ENCODE results near the gene RAB10. TPM values are rescaled to one million over a fixed set of nuclear protein-coding genes. Genes with fewer than 3 reads are reported as not detected.
"Not testable (repeated sequence)": the region's sequence is repeated elsewhere in the genome, so short reads cannot be mapped to it uniquely, and the experiment has no call there.

The RAB10 gene
- total and polyA plus RNA-seq, 5 donors, result 53.0 to 103 (median 95.2) TPM

GRCh38 chr2:26161926-26162325 is 128.0 kb downstream of the RAB10 start:
- WGBS, result 89% methylated on average over 7 of the region's 7 CpGs
- no peak for DNase-seq
- ATAC-seq, result no peak
- Histone ChIP-seq H3K4me3 (ENCODE audit: low read length) (no peak overlapping the region), H3K4me1 (ENCODE audit: control insufficient read depth, insufficient read depth, low read length) (peaks cover 2% of the 10 kb centered on the region), H3K27me3 (ENCODE audit: control insufficient read depth, insufficient read depth) (no peaks in the 10 kb centered on the region), H3K27ac (ENCODE audit: low read length) (no peak overlapping the region), H3K9me3 (ENCODE audit: control insufficient read depth, low read length) (no peaks in the 10 kb centered on the region)
- intact Hi-C loops (cut with DNase I), result no loop called here

- H3K27me3 ChIP-seq (ENCODE audit: control insufficient read depth, insufficient read depth), result no peaks in the 10 kb centered on the region
- H3K4me1 ChIP-seq (ENCODE audit: control insufficient read depth, insufficient read depth, low read length), result peaks cover 2% of the 10 kb centered on the region
- WGBS, result 93% methylated on average over 10 of the region's 10 CpGs
- intact Hi-C loops (cut with DNase I), result no loop called here
- no peak overlapping the region for H3K27ac ChIP-seq (ENCODE audit: low read length)
- no peak overlapping the region for H3K4me3 ChIP-seq (ENCODE audit: low read length)
- ATAC-seq (no peak), DNase-seq (no peak)
- no peaks in the 10 kb centered on the region for H3K9me3 ChIP-seq (ENCODE audit: control insufficient read depth, low read length)
These were observed 129.1 kb downstream of the RAB10 start for GRCh38 chr2:26162963-26163362.

GRCh38 chr2:26164231-26164630 is 130.3 kb downstream of the RAB10 start:
- Histone ChIP-seq H3K27me3 (ENCODE audit: control insufficient read depth, insufficient read depth) (no peaks in the 10 kb centered on the region), H3K4me1 (ENCODE audit: control insufficient read depth, insufficient read depth, low read length) (peaks cover 2% of the 10 kb centered on the region), H3K4me3 (ENCODE audit: low read length) (no peak overlapping the region), H3K9me3 (ENCODE audit: control insufficient read depth, low read length) (no peaks in the 10 kb centered on the region), H3K27ac (ENCODE audit: low read length) (no peak overlapping the region)
- peak; percentile 60 to 81 for ATAC-seq
- 36% methylated on average over 1 of the region's 1 CpG for WGBS
- no peak for DNase-seq
- intact Hi-C loops (cut with DNase I), result no loop called here

- Histone ChIP-seq H3K27ac (ENCODE audit: low read length) (peak overlapping the region; percentile 80), H3K4me1 (ENCODE audit: control insufficient read depth, insufficient read depth, low read length) (peaks cover 2% of the 10 kb centered on the region), H3K27me3 (ENCODE audit: control insufficient read depth, insufficient read depth) (no peaks in the 10 kb centered on the region), H3K9me3 (ENCODE audit: control insufficient read depth, low read length) (no peaks in the 10 kb centered on the region), H3K4me3 (ENCODE audit: low read length) (no peak overlapping the region)
- intact Hi-C loops (cut with DNase I), result no loop called here
- DNase-seq, result no peak
- WGBS, result 92% methylated on average over 8 of the region's 8 CpGs
- ATAC-seq, result peak in 1 of 2 donors; percentile 23
These were observed 130.8 kb downstream of the RAB10 start for GRCh38 chr2:26164641-26165211.

- intact Hi-C loops (cut with DNase I), result no loop called here
- 92% methylated on average over 4 of the region's 4 CpGs for WGBS
- Histone ChIP-seq H3K4me3 (ENCODE audit: low read length) (no peak overlapping the region), H3K9me3 (ENCODE audit: control insufficient read depth, low read length) (no peaks in the 10 kb centered on the region), H3K27ac (ENCODE audit: low read length) (no peak overlapping the region), H3K27me3 (ENCODE audit: control insufficient read depth, insufficient read depth) (no peaks in the 10 kb centered on the region), H3K4me1 (ENCODE audit: control insufficient read depth, insufficient read depth, low read length) (peaks cover 2% of the 10 kb centered on the region)
- DNase-seq (no peak), ATAC-seq (no peak)
These were observed 131.5 kb downstream of the RAB10 start for GRCh38 chr2:26165403-26165802.

GRCh38 chr2:26166541-26166940 is 132.7 kb downstream of the RAB10 start:
- H3K9me3 ChIP-seq (ENCODE audit: control insufficient read depth, low read length); DNase-seq; H3K27me3 ChIP-seq (ENCODE audit: control insufficient read depth, insufficient read depth); H3K27ac ChIP-seq (ENCODE audit: low read length); H3K4me1 ChIP-seq (ENCODE audit: control insufficient read depth, insufficient read depth, low read length); ATAC-seq; H3K4me3 ChIP-seq (ENCODE audit: low read length); intact Hi-C loops (cut with DNase I): not testable (repeated sequence)
- 93% methylated on average over 6 of the region's 6 CpGs for WGBS

- 90% methylated on average over 4 of the region's 4 CpGs for WGBS
- Histone ChIP-seq H3K27ac (ENCODE audit: low read length) (no peak overlapping the region), H3K9me3 (ENCODE audit: control insufficient read depth, low read length) (no peaks in the 10 kb centered on the region), H3K27me3 (ENCODE audit: control insufficient read depth, insufficient read depth) (no peaks in the 10 kb centered on the region), H3K4me3 (ENCODE audit: low read length) (no peak overlapping the region), H3K4me1 (ENCODE audit: control insufficient read depth, insufficient read depth, low read length) (peaks cover 2% of the 10 kb centered on the region)
- intact Hi-C loops (cut with DNase I), result no loop called here
- DNase-seq (no peak), ATAC-seq (no peak)
These were observed 134.9 kb downstream of the RAB10 start for GRCh38 chr2:26168785-26169184.

GRCh38 chr2:26169226-26169625 is 135.3 kb downstream of the RAB10 start:
- ATAC-seq (no peak), DNase-seq (no peak)
- intact Hi-C loops (cut with DNase I), result no loop called here
- no peak overlapping the region for H3K4me3 ChIP-seq (ENCODE audit: low read length)
- 92% methylated on average over 5 of the region's 5 CpGs for WGBS
- H3K27me3 ChIP-seq (ENCODE audit: control insufficient read depth, insufficient read depth), result no peaks in the 10 kb centered on the region
- H3K9me3 ChIP-seq (ENCODE audit: control insufficient read depth, low read length), result no peaks in the 10 kb centered on the region
- peaks cover 2% of the 10 kb centered on the region for H3K4me1 ChIP-seq (ENCODE audit: control insufficient read depth, insufficient read depth, low read length)
- H3K27ac ChIP-seq (ENCODE audit: low read length), result no peak overlapping the region

GRCh38 chr2:26169681-26170414 is 136.0 kb downstream of the RAB10 start:
- ATAC-seq (no peak), DNase-seq (no peak)
- no peaks in the 10 kb centered on the region for H3K9me3 ChIP-seq (ENCODE audit: control insufficient read depth, low read length)
- 83% methylated on average over 14 of the region's 14 CpGs for WGBS
- no peaks in the 10 kb centered on the region for H3K4me1 ChIP-seq (ENCODE audit: control insufficient read depth, insufficient read depth, low read length)
- no peak overlapping the region for H3K27ac ChIP-seq (ENCODE audit: low read length)
- no peak overlapping the region for H3K4me3 ChIP-seq (ENCODE audit: low read length)
- intact Hi-C loops (cut with DNase I), result no loop called here
- no peaks in the 10 kb centered on the region for H3K27me3 ChIP-seq (ENCODE audit: control insufficient read depth, insufficient read depth)

- Histone ChIP-seq H3K4me3 (ENCODE audit: low read length) (no peak overlapping the region), H3K4me1 (ENCODE audit: control insufficient read depth, insufficient read depth, low read length) (no peaks in the 10 kb centered on the region), H3K27me3 (ENCODE audit: control insufficient read depth, insufficient read depth) (no peaks in the 10 kb centered on the region), H3K27ac (ENCODE audit: low read length) (no peak overlapping the region), H3K9me3 (ENCODE audit: control insufficient read depth, low read length) (no peaks in the 10 kb centered on the region)
- no peak for DNase-seq
- no peak for ATAC-seq
- WGBS, result 87% methylated on average over 9 of the region's 9 CpGs
- intact Hi-C loops (cut with DNase I), result no loop called here
These were observed 136.9 kb downstream of the RAB10 start for GRCh38 chr2:26170795-26171194.

- H3K27me3 ChIP-seq (ENCODE audit: control insufficient read depth, insufficient read depth), result no peaks in the 10 kb centered on the region
- H3K4me1 ChIP-seq (ENCODE audit: control insufficient read depth, insufficient read depth, low read length), result no peaks in the 10 kb centered on the region
- H3K4me3 ChIP-seq (ENCODE audit: low read length), result peak overlapping the region; percentile 75
- H3K9me3 ChIP-seq (ENCODE audit: control insufficient read depth, low read length), result no peaks in the 10 kb centered on the region
- 16% methylated on average over 56 of the region's 56 CpGs for WGBS
- peak in 1 of 3 donors; percentile 51 for DNase-seq
- no peak overlapping the region for H3K27ac ChIP-seq (ENCODE audit: low read length)
- intact Hi-C loops (cut with DNase I), result no loop called here
- no peak for ATAC-seq
These were observed 138.4 kb downstream of the RAB10 start for GRCh38 chr2:26172189-26172870.
